GM18498 (cell line): ENCODE results near the gene GSN.

Experiments
- ATAC-seq: cut with Tn5 transposase; IDR thresholded peaks from one replicate; pipeline ENCODE4 v1.9.1; 2021; ENCODE audit warnings: mild to moderate bottlenecking, moderate library complexity; ENCODE audit not compliant: unreplicated experiment

Gene GSN

DNA sequence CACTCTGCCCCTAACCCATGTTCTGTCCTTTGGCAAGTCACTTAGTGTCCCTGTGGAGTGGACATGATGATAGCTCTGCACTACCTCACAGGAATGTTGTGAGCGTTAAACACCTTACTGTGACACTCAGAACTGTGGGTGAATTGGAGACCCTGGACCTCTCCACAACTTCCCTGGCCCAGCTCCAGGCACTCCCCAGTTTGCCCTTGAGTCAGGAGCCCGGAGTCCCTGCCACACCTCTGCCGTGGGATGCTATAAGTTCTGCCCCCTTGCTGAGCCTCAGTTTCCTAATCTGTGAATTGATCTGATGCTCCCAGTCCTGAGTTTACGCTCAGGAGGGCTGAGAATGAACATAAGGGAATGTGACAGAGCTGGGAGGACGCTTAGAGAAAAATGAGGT lies 34.4 kb downstream of the GSN start:
- ATAC-seq, result no peak

GRCh38 chr9:121302786-121303185 lies 34.8 kb downstream of the GSN start:
- ATAC-seq, result no peak

DNA sequence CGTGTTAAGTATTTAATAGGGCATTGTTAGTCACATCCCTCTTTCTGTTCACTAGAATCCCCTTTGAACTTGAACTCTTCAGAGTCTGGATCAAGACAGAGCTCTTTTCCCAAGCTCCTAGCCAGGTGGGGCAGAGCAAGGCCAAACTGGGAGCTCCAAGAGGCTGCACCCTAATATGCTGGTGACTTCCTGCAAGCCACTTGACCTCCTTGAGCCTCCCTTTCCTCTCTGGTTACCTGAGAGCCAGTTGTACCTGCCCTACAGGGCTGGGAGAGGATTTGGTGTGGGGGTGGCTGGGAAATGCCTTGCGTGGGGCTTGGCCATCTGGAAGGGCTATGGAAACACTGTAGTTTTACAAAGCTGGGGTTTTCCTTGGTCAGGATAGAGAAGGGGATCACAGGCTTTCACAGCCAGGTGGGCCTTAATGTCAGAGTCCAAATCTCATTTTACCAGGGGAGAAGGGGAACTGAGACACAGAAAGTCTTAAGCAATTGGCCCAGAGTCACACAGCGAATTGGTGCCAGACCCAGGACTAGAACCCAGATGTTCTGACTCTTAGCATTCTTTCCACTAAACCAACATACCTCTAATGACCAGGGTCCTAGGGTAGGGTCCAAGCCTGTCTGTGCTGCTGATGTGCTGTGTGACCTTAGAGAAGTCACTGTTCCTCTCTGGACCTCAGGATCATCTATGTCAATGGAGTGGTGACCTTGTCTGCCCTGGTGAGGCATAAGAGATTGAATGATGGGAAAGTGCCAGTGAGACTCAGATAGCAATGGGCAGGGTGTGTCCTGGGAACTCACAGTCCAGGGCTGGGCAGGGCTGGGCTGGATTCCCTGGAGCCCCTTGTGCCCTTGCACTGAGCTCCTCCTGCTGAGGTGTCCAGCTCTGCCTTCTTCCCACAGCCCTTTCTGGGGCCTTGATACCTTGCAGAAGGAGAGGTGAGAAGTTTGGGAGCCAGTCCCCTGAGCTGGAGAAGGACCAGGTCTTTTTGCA lies 35.8 kb downstream of the GSN start:
- no peak for ATAC-seq

- no peak for ATAC-seq
These were observed 36.7 kb downstream of the GSN start for GRCh38 chr9:121304707-121305106.

DNA sequence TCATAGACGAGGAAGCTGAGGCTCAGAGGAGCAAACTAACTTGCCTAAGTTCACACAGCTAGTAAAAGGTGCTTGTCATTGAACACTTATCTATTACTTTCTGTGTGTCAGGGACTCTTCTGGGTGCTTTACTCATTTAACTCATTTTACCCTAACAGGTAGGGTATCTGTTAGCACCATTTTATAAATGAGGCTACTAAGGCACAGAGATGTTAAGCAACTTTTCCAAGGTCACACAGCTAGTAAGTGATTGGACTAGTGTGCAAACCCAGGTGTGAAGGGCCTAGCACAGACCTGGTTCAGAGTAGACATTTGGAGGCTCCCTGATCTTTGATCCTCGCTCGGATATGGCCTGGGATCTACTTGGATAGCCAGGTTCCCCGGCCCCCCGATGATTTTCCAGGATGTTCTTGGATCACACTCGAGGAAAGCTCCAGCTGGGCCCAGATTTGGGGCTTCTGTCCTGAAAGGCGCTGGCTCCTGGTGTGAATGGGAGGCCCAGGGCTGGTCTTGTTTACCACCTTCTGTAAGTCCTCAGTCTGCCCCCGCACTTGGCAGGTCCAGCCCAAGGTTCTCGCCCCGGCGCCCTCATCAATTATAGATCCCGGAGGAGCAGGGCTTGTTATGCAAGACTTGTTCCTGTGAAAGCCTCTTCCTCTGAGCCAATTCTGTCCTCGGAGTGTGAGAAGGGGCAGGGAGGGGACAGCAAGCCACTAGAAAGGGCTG lies 37.5 kb downstream of the GSN start:
- no peak for ATAC-seq

- ATAC-seq, result no peak
These were observed 40.0 kb downstream of the GSN start for GRCh38 chr9:121307976-121308375.

DNA sequence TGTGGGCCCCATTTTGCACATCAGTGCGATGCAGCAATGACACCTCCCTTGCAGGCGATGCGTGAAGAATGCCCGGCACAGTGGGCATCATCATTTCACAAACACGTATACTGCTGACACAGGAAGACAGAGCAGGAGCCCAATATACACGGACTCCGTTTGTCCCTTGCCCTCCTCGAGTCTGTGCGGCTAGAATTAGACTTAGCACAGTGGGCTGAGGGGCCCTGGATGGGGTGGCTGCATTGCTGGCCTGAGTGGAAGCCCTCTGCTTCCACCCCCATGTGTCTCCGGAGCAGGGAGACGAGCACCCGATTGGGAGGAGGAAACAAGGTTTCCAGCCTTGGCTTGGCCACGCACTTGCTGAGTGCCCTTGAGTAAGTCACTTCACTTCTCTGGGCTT lies 40.8 kb downstream of the GSN start:
- no peak for ATAC-seq

DNA sequence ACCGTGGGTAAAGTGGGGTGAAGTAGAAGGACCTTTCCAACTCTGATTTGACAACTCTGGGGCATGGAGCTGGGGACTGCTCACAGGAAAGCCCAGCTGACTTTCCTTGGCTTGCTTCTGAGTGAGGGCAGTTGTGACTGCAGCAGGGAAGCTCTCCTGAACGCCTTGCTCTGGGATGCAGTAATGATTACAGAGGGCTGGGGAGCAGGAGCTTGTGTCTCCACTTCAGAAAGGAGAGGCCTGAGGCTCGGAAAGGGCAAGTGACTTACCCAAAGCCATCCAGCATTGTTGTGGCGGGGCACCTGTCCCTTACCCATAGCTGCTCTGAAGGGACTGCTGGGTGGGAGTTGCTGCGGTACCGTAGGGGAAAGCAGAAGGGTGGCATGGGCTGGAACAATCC lies 41.2 kb downstream of the GSN start:
- ATAC-seq, result no peak

DNA sequence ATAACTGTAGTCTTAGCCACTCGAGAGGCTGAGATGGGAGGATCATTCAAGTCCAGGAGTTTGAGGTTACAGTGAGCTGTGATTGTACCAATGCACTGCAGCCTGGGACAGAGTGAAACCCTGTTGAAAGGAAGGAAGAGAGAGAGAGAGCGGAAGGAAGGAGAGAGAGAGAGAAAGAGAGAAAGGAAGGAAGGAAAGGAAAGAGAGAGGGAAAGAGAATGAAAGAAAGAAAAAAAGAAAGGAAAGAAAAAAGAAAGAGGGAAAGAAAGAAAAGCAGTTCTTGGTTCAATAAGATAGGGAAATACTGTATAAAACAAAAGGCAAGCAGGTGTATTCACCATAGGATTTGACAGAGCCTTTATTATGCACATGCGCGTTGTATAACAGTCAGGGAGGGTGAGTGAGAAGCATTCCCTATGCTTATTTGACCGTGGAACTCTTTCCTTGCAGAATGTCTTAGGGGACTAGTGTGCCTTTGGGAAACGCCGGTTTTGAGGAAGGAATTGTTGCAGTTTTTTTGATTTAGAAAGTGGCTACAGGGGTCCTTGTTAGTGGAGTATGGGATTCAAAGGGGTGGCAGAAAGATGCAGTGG lies 42.0 kb downstream of the GSN start:
- no peak for ATAC-seq

DNA sequence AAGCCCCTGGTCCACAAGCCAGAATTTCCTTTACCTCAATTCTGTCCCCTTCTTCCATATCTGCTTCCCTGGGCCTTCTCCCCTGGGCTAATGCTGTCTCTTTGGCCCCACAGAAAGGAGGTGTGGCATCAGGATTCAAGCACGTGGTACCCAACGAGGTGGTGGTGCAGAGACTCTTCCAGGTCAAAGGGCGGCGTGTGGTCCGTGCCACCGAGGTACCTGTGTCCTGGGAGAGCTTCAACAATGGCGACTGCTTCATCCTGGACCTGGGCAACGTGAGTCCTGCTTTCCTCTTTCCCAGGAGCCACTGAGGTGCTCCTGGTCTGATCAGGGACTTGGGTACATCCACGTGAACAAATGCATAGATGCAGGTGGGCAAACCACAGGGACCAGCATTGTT lies 42.6 kb downstream of the GSN start:
- no peak for ATAC-seq

DNA sequence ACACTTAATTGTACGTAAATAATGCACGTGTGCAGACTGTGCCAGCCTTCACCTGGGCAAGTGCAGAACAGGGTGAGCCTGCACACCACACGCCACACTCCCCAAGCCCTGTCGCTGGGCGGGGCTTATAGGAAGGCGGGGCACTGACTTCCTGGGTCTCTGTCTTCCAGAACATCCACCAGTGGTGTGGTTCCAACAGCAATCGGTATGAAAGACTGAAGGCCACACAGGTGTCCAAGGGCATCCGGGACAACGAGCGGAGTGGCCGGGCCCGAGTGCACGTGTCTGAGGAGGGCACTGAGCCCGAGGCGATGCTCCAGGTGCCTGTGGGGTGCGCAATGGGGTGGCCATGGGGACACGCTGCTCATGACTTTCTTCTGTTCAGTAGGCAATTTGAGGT lies 44.2 kb downstream of the GSN start:
- ATAC-seq, result no peak

DNA sequence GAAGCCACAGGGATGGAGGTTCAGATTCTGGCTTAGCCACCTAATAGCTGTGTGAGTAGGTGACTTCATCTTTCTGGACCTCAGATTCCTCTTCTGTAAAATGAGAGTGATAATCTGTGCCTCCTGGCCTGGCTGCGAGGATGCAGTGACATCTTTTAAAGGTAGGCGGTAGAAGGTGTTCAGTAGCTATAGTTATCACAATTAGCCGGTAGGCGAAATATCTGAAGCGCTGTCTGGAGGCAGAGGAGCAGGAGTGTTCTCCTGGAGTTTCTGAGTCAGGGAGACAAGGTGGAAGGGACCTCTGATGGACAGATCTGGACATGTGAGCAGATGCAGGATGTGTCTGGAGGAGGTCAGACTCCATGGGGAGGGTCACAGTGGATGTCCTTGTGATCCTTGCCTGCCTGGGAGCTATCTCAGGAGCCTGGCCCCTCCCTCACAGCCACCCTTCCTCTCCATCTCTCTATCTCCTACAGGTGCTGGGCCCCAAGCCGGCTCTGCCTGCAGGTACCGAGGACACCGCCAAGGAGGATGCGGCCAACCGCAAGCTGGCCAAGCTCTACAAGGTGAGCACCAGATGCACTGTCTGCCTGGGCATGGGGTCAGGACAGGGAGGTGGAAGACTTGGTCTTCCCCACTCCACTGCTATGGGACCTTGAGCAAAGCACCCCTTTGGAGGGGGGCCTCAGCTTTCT lies 45.6 kb downstream of the GSN start:
- ATAC-seq, result no peak

GRCh38 chr9:121316378-121316777 lies 48.4 kb downstream of the GSN start:
- ATAC-seq, result no peak

GRCh38 chr9:121316852-121317373 lies 49.0 kb downstream of the GSN start:
- ATAC-seq, result no peak

DNA sequence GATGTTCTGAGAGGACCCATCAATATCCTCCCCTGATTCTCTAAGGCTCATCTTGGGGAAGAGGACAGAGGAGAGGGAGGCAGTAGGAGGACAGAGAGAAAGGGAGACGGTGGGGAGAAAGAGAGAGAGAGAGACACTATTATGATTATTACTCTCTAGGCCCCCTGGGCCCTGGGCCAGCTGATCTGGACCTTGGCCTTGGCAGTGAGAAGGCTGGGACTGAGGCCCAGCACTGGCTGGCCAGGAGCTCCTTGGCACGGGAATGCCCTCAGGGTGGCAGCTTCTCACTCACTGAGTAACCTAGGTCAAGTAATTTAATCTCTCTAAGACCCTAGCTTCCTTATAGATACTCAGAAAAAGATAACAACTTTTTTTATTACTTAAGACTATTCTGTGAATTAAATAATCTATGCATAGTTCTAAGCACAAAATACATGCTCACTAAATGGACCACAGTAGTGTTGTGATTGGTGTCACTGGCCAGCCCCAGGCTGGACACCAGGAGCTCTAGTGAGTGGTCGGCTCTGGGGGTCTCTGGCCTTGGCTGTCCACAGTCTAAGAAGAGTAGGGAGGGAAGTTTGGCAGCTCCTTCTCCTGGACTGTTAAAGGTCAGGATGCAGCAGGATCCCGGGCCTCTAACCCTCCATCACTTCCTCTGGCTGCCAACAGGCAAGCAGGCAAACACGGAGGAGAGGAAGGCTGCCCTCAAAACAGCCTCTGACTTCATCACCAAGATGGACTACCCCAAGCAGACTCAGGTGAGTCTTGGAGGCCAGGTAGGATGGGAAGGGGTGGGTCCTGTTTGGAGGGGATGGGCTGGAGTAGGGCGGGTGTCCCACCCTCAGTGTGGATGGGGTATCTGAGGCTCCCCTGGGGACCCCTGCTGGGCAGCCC lies 50.0 kb downstream of the GSN start:
- ATAC-seq, result no peak

GRCh38 chr9:121318631-121319382 lies 50.8 kb downstream of the GSN start:
- ATAC-seq, result no peak

- no peak for ATAC-seq
These were observed 51.4 kb downstream of the GSN start for GRCh38 chr9:121319383-121319780.

GRCh38 chr9:121321016-121321503 lies 53.1 kb downstream of the GSN start:
- no peak for ATAC-seq
